ENCODE data around the gene MBD6.

Gene MBD6

GRCh38 chr12:57550641-57551549, 28.3 kb downstream of the MBD6 start:
- DNase-seq (ENCODE audit: low read depth in 1 of 2, low spot score in 1 of 2), result no peak
- TF ChIP-seq REST (IDR thresholded peaks at IDR 0.05; ENCODE audit: insufficient replicate concordance, low read depth), result no peak
- TF ChIP-seq CTCF (IDR thresholded peaks at IDR 0.05; ENCODE audit: insufficient read depth, low read length), result no peak
- no peak for TF ChIP-seq POLR2AphosphoS5 (IDR thresholded peaks at IDR 0.05; ENCODE audit: low read depth)
- no peak for TF ChIP-seq GABPA (IDR thresholded peaks at IDR 0.05; ENCODE audit: low read depth)
- TF ChIP-seq SPI1 (IDR thresholded peaks at IDR 0.05; ENCODE audit: borderline replicate concordance, low read depth), result no peak
- no peak overlapping the region for H3K4me3 ChIP-seq (replicated peaks; ENCODE audit: insufficient read depth, low read length)
- H3K27ac ChIP-seq (replicated peaks), result no peak overlapping the region
- peaks cover 14% of the 10 kb centered on the region for H3K27me3 ChIP-seq (ENCODE audit: insufficient read depth, poor library complexity, severe bottlenecking)

- Histone ChIP-seq H3K27me3 (ENCODE audit: insufficient read depth, poor library complexity, severe bottlenecking) (peaks cover 14% of the 10 kb centered on the region), H3K27ac (replicated peaks) (no peak overlapping the region), H3K4me3 (replicated peaks; ENCODE audit: insufficient read depth, low read length) (no peak overlapping the region)
- no peak for DNase-seq (ENCODE audit: low read depth in 1 of 2, low spot score in 1 of 2)
- TF ChIP-seq CTCF (IDR thresholded peaks at IDR 0.05; ENCODE audit: insufficient read depth, low read length) (no peak), POLR2AphosphoS5 (IDR thresholded peaks at IDR 0.05; ENCODE audit: low read depth) (no peak), REST (IDR thresholded peaks at IDR 0.05; ENCODE audit: insufficient replicate concordance, low read depth) (no peak), SPI1 (IDR thresholded peaks at IDR 0.05; ENCODE audit: borderline replicate concordance, low read depth) (no peak), GABPA (IDR thresholded peaks at IDR 0.05; ENCODE audit: low read depth) (no peak)
Measured at GRCh38 chr12:57551637-57552305, 29.1 kb downstream of the MBD6 start.

GRCh38 chr12:57552306-57552651, 29.7 kb downstream of the MBD6 start:
- TF ChIP-seq REST (IDR thresholded peaks at IDR 0.05; ENCODE audit: insufficient replicate concordance, low read depth) (no peak), SPI1 (IDR thresholded peaks at IDR 0.05; ENCODE audit: borderline replicate concordance, low read depth) (no peak), POLR2AphosphoS5 (IDR thresholded peaks at IDR 0.05; ENCODE audit: low read depth) (no peak), GABPA (IDR thresholded peaks at IDR 0.05; ENCODE audit: low read depth) (no peak), CTCF (IDR thresholded peaks at IDR 0.05; ENCODE audit: insufficient read depth, low read length) (no peak)
- Histone ChIP-seq H3K4me3 (replicated peaks; ENCODE audit: insufficient read depth, low read length) (no peak overlapping the region), H3K27me3 (ENCODE audit: insufficient read depth, poor library complexity, severe bottlenecking) (peaks cover 14% of the 10 kb centered on the region), H3K27ac (replicated peaks) (no peak overlapping the region)
- DNase-seq (ENCODE audit: low read depth in 1 of 2, low spot score in 1 of 2), result no peak

All from HL-60 (cell line).